T-helper 22 cell (primary cell): ENCODE data around the gene RLBP1.
A peak's percentile ranks its signal among the peaks of the same experiment; 100 is the strongest.

Experiments used
- DNase-seq: peaks from one replicate; pipeline ENCODE4 v3.0.0-alpha.2; 2020; ENCODE audit warnings: low read depth

The RLBP1 gene

DNA sequence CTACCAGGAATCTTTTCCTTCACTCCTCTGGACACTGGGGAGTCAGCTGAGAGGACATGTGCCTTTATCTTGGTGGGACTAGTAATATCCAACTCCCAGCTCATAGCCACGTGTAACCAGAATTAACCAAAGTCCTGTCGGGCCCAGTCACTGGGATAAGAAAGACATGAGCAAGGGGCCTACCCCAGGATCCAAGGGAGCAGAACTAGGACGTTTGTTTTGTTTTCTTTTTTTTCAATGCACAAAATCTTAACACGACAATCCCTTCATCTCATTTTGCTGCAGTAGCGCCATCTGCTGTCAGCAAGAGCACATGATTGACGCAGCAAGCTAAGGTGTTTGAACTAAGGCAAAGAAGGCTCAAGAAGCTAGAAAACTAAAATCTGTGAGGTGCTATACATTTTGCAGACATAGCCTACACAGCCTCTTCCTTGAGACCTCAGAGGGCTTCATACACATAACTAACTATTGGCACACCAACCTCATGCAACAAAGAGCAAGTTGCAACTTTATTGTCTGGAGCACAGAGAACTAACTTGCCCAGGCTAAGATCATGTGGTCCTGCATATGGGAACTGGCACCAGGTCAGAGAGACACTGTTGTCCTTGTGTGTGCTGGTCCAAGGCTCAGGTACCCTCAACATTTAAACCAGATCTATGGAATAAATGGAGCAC lies 43.6 kb downstream of the RLBP1 start:
- DNase-seq = peak; percentile 19

DNA sequence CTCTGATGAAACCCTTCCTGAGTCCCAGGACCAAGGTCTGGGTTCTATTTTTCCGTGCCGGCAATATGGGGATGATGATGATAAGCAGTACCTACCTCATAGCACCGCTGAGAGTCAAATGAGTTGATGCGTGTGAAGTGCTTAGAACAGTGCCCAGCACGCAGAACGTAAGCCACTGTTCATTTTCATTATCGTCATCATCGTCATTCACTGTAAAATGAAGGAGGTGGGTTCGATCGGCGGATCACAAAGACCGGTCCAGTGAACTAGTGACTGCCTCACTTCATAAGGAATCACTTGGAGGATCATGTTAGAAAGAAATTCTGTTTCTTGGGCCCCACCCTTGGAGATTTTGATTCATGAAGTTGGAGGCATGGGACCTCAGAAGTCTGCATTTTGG lies 44.3 kb downstream of the RLBP1 start:
- DNase-seq = no peak

DNA sequence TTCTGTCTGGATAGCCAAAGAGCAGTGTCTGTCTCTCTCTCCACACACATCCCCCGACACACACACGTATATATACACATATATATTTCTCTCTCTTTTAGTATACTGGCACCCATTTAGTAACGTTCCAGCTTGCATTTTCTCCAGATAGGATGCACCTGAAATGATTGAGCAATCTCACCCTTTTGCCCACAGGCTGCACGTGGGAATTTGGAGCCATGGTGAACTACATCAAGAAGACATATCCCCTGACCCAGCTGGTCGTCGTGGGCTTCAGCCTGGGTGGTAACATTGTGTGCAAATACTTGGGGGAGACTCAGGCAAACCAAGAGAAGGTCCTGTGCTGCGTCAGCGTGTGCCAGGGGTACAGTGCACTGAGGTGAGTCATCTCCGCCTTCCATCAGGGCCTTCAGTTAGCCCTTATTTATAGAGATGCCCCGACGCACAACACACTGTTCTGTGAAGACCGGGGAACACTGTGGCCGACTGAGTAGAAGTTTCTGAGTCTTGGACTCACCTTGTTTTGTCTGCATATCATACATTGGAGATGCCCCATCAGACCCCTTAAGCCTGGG lies 45.7 kb downstream of the RLBP1 start:
- DNase-seq = no peak

DNA sequence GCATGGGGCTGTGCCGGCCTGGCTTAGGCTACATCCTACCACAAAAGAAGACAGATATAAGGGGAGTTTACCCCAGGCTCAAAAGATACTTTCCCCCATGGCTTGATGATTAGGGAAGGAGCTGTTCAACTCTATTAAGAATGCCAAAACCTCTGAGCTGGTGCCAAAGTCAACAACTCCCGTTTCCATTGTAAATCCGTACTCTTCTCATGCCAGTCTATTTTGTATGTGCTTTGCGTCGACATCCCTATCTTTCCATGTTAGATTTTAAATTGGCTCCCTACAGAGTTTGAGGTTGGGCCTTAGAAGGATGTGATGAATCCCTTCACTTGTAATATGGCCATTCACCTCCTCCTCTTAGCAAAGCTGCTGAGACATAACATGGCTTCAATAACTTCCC lies 46.9 kb downstream of the RLBP1 start:
- DNase-seq = no peak

DNA sequence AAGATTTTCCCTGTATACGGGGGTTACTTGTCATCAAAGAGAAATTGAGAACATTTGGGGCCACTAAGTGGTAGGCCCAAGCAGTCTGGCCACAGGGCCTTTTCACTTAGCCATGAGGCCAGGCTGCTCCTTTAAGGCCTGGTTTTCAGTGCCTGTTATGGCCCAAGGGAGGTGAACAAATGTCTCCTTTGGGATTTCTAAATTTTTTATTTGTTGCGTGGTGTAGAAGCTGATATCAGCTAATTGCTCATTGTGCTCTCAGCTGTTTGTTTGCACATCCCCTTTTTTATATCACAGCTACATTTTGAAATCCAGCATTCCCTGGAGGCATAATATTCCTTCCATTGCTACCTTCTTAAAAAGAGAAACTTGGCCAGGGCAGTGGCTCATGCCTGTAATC lies 48.5 kb downstream of the RLBP1 start:
- no peak for DNase-seq

DNA sequence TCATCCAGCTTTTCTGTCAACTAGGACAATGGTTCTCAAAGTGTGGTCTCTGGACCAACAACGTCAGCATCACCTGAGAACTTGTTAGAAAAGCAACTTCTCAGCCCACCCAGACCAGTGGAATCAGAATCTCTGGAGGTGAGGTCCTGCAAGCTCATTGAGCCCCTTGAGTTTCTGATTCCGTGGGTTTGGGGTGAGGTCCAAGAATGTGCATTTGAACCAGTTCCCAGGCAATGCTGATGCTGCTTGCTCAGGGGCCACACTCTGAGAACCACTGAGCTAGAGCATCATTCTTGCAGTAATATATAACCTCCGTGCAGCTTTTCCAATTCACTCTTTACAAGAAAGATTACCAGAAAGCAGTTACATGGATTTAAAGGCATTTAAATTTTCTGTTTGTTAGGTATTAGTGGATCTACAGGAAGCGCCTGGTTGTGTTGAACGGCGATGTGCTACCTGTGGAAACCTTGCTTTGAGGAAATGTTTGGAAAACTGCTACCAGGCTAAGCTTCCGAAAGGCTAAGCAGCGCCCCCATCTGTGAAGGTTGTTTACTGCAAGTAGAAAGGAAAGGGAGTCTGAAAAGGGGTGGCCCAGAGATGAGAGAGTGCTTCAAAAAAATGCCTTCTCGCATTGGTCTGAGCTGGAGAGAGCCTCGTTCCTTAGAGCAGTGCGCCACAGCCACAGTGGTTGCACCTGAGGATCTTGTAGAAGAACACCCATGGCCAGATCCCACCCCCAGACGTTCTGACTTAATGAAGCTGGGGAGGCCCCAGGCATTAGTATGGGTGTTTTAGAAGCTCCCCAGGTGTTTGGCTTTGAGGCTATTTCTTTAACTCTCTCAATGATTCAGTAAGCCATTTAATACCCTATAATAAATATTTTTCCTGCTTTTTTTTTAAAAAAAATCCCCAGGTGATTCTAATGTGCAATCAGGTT lies 50.0 kb downstream of the RLBP1 start:
- DNase-seq = no peak

DNA sequence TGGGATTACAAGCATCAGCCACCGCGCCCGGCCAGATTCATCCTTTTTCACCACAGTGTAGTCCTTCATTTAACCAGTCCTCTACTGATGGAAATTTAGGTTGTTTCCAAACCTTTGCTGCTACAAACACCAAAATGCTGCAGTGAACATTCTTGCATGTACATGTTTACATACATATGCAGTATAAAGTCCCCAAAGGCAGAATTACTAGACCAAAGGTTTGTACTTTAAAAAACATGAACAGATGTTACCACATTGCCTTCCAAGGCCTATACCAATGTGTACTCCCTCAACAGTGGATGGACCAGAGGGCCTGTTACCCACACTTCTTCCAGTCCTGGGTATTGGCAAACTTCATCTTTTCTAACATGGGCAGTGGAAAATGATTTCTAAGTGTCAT lies 51.0 kb downstream of the RLBP1 start:
- DNase-seq = no peak

DNA sequence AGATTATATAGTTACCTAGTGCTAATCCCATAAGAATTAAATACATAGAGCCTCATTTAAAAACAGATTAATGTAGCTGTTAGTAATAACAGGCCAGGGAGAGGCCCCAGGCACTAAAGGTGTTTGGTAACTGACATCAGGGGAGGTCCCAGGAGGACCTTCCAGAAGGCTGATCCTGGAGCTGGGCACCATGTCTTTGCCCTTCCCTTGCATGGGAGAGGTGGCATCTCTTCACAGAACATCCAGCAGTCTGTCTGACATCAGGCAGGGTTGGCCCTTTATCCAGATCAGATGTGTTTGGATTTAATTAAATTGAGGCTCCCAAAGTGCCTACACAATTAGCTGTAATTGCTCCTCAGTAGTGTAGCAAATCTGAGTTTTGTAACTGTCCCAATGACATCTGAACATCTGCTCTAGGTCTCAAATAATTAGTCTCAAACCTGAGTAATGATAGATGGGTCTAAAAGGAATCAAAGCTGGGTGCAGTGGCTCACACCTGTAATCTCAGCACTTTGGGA lies 53.0 kb downstream of the RLBP1 start:
- DNase-seq = no peak

DNA sequence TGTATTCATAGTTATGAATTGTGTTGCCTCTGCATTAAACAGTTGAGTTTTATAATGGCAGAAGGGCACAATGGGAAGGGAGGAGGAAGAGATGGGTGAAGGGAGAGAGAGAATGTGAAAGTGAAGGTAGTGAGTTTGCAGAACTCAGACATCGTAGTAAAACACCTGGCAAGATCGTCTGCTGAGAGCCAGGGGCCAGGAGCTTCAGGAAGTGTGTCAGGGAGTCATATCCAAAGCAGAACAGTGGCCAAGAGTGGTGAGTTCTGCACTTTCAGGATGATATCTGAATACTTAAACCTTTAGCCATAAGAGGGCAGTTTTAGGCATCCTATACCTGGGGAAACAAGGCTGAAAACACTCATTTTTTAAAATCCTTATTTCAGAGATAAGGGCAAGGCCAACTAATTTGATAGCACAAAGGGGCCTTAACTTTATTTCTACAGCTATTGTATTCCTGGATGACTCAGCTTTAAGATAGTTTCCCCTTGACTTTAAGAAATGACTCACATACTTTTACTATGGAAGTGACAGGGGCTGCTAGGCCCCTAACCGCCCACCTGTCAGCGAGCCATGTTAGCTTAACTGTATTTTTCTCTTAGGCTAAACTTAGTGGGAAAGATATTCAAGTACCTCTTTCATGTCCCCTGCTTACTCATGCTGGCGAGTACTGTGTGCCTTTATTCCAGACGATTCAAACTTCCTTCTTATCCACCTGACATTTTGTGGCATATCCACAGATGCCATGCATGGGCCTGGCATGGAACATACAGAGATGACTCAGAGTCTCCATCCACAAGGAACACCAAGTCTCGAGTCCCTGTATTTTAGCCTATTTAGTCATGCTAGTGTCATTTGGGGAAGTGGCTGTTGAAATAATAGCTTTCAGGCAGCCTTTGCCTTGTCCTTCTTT lies 53.9 kb downstream of the RLBP1 start:
- no peak for DNase-seq

DNA sequence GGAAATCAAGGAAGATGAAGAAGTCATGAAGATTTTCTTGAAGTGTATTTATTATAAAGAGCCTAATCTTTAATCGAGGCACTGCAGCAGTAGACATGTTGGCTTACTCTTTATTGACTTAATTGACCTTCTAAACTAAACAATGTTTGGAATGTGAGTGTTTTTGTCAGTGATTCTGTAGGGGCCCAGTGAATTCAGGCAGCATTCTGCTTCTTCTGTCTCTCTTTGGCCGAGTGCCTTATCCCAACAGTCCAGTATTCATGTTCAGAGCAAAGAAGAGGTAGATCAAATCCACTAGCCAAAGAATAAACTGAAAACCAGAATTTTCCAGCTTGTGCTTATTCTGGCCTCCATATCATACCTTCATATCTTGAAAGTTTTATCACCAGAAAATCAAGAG lies 55.7 kb downstream of the RLBP1 start:
- no peak for DNase-seq

DNA sequence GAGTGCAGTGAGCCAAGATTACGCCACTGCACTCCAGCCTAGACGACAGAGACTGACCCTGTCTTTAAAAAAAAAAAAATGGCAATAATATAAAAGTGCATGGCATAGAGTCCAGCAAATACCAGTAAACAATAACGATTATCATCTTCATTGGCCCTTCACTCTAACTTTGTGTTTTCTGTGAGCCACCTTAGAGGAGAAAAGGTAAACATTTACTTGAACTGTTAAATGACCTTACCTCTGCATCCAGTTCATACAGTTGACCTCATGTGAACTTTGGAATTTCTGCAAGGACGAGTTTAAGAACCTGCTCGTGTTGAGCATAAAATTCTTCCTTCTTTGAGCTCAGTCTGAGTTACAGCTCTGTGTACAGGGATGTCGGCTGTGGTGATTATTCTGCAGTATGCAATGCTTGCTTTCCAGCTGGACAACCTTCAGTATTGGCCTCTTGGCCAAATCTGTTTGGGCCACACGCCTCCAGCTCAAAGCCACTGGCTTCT lies 56.6 kb downstream of the RLBP1 start:
- DNase-seq = no peak

DNA sequence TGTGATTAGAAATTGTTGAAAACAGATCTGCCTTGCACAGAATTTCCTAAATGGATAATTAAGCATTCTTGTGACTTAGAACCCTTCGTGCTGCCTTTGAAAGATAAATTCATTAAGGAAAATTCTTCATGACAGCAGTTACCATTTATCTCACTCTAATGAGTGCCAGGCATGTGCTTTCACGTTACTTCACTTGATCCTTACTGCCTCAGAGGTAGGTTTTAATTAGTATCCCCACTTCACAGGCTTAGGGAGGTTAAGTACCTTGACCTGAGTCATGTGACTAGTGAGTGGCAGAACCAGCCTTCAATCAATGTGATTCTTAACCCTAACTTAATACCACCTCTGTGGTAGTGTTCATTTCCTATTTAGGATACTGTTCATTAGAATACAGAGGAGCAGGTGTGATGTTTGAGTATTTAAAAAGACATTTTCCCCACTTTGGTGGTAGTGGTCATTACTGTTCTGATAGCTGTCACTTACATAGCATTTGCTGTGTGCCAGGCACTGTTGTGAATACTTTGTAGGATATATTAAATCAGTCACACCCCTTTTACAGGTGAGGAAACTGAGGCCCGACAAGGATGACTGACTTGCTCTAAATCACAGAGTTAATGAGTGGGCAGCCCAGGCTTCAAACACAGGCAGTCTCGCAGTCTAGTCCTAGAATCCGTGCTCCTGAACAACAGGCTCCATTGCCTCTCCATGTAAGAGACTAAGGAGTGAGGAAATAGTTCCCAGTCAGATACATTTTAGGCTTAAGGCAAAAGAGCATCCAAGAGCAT lies 57.9 kb downstream of the RLBP1 start:
- DNase-seq = no peak

DNA sequence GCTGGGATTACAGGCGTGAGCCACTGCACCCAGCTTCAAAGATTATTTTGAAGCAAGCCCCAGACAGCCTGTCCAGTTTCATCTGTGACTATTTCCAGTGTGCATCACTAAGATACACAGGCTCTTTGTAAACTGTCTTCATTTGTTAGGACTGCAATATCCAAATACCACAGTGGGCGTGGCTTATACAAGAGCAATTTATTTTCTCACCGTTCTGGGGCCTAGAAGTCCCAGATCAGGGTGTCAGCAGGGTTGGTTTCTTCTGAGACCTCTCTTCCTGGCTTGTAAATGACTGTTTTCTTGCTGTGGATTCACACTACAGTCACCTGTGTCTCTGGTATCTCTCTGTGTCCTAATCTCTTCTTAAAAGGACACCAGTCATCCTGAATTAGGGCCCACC lies 59.7 kb downstream of the RLBP1 start:
- no peak for DNase-seq
